ENCODE data around the gene PDE1A.

DNA sequence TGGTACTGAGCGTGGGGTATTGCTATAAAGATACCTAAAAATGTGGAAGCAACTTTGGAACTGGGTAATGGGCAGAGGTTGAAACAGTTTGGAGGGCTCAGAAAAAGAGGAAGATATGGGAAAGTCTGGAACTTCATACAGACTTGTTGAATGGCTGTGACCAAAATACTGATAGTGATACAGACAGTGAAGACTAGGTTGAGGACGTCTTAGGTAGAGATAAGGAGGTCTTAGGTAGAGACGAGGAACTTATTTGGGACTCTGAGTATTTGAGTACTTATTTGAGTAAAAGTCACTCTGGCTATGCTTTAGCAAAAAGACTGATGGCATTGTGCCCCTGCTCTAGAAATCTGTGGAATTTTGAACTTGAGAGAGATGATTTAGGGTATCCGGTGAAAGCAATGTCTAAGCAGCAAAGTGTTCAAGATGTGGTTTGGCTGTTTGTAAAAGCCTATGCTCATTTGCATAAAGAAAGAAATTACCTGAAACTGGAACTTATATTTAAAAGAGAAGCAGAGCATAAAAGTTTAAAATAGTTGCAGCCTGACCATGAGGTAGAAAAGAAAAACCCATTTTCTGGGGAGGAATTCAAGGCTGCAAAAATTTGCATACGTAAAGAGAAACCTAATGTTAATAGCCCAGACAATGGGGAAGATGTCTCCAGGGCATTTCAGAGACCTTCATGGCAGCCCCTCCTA is 219.6 kb downstream of the PDE1A start:
- TF ChIP-seq, protein P1, sequence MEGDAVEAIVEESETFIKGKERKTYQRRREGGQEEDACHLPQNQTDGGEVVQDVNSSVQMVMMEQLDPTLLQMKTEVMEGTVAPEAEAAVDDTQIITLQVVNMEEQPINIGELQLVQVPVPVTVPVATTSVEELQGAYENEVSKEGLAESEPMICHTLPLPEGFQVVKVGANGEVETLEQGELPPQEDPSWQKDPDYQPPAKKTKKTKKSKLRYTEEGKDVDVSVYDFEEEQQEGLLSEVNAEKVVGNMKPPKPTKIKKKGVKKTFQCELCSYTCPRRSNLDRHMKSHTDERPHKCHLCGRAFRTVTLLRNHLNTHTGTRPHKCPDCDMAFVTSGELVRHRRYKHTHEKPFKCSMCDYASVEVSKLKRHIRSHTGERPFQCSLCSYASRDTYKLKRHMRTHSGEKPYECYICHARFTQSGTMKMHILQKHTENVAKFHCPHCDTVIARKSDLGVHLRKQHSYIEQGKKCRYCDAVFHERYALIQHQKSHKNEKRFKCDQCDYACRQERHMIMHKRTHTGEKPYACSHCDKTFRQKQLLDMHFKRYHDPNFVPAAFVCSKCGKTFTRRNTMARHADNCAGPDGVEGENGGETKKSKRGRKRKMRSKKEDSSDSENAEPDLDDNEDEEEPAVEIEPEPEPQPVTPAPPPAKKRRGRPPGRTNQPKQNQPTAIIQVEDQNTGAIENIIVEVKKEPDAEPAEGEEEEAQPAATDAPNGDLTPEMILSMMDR (IDR thresholded peaks at IDR 0.05; ENCODE audit: poor library complexity) = no peak
- TF ChIP-seq EZH2 (IDR thresholded peaks at IDR 0.05; ENCODE audit: borderline replicate concordance) (no peak), EZH2phosphoT487 (IDR thresholded peaks at IDR 0.05; ENCODE audit: low read depth, severe bottlenecking, unreplicated experiment) (no peak)
